ENCODE results near the gene LCORL. TPM values are rescaled to one million over a fixed set of nuclear protein-coding genes. Genes with fewer than 3 reads are reported as not detected.

Gene LCORL
- total and polyA plus RNA-seq, 9 of the 15 experiments (the other 6 are each of a cell fraction or from before 2014, with no cell fraction given), result 3.1 to 24.5 (median 11.1) TPM

- TF ChIP-seq DNMT1 (IDR thresholded peaks at IDR 0.05), result no peak
- TF ChIP-seq ZKSCAN1 (IDR thresholded peaks at IDR 0.05; ENCODE audit: low read depth, low read length), result no peak; the same call in 1 of the 2 replicates
- TF ChIP-seq GATAD2A (IDR thresholded peaks at IDR 0.05), result no peak
- TF ChIP-seq TBP (optimal IDR thresholded peaks at IDR 0.05; ENCODE audit: low read depth, low read length), result peak; percentile 95
- TF ChIP-seq, protein P1, sequence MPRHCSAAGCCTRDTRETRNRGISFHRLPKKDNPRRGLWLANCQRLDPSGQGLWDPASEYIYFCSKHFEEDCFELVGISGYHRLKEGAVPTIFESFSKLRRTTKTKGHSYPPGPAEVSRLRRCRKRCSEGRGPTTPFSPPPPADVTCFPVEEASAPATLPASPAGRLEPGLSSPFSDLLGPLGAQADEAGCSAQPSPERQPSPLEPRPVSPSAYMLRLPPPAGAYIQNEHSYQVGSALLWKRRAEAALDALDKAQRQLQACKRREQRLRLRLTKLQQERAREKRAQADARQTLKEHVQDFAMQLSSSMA (CRISPR knock-in tag; IDR thresholded peaks at IDR 0.05), result no peak
- TF ChIP-seq IFI16 (CRISPR knock-in tag; IDR thresholded peaks at IDR 0.05), result no peak
- TF ChIP-seq THRB (CRISPR knock-in tag; conservative IDR thresholded peaks at IDR 0.05), result no peak
- no peak for TF ChIP-seq HDGF (IDR thresholded peaks at IDR 0.05)
- TF ChIP-seq, protein P2, sequence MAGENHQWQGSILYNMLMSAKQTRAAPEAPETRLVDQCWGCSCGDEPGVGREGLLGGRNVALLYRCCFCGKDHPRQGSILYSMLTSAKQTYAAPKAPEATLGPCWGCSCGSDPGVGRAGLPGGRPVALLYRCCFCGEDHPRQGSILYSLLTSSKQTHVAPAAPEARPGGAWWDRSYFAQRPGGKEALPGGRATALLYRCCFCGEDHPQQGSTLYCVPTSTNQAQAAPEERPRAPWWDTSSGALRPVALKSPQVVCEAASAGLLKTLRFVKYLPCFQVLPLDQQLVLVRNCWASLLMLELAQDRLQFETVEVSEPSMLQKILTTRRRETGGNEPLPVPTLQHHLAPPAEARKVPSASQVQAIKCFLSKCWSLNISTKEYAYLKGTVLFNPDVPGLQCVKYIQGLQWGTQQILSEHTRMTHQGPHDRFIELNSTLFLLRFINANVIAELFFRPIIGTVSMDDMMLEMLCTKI (IDR thresholded peaks at IDR 0.05; ENCODE audit: partially characterized antibody), result no peak
- TF ChIP-seq ETV1 (tag; conservative IDR thresholded peaks at IDR 0.05; ENCODE audit: low read depth), result peak; percentile 84
- no peak for TF ChIP-seq WHSC1 (IDR thresholded peaks at IDR 0.05; ENCODE audit: low read length)
- no peak for TF ChIP-seq CBX2 (IDR thresholded peaks at IDR 0.05; ENCODE audit: insufficient read depth, low read length, poor library complexity, severe bottlenecking)
- no peak for TF ChIP-seq ZNF23 (CRISPR knock-in tag; IDR thresholded peaks at IDR 0.05)
- no peak for TF ChIP-seq ZKSCAN3 (CRISPR knock-in tag; IDR thresholded peaks at IDR 0.05)
- no peak for TF ChIP-seq ZNF778 (CRISPR knock-in tag; IDR thresholded peaks at IDR 0.05)
- TF ChIP-seq, protein P3, sequence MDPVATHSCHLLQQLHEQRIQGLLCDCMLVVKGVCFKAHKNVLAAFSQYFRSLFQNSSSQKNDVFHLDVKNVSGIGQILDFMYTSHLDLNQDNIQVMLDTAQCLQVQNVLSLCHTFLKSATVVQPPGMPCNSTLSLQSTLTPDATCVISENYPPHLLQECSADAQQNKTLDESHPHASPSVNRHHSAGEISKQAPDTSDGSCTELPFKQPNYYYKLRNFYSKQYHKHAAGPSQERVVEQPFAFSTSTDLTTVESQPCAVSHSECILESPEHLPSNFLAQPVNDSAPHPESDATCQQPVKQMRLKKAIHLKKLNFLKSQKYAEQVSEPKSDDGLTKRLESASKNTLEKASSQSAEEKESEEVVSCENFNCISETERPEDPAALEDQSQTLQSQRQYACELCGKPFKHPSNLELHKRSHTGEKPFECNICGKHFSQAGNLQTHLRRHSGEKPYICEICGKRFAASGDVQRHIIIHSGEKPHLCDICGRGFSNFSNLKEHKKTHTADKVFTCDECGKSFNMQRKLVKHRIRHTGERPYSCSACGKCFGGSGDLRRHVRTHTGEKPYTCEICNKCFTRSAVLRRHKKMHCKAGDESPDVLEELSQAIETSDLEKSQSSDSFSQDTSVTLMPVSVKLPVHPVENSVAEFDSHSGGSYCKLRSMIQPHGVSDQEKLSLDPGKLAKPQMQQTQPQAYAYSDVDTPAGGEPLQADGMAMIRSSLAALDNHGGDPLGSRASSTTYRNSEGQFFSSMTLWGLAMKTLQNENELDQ (CRISPR knock-in tag; IDR thresholded peaks at IDR 0.05; ENCODE audit: borderline replicate concordance), result peak; percentile 74; the same call in 1 of the 2 replicates
- TF ChIP-seq ZBTB2 (IDR thresholded peaks at IDR 0.05), result no peak
- TF ChIP-seq, protein P4, sequence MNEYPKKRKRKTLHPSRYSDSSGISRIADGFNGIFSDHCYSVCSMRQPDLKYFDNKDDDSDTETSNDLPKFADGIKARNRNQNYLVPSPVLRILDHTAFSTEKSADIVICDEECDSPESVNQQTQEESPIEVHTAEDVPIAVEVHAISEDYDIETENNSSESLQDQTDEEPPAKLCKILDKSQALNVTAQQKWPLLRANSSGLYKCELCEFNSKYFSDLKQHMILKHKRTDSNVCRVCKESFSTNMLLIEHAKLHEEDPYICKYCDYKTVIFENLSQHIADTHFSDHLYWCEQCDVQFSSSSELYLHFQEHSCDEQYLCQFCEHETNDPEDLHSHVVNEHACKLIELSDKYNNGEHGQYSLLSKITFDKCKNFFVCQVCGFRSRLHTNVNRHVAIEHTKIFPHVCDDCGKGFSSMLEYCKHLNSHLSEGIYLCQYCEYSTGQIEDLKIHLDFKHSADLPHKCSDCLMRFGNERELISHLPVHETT (CRISPR knock-in tag; conservative IDR thresholded peaks at IDR 0.05 in 1 of 2, IDR thresholded peaks at IDR 0.05 in 1 of 2), result 0 out of 4 replicates have a peak, but pooled peaks of 1 of the 2 experiments have one; percentile 10
- 0 out of 3 replicates have a peak, but pooled peaks of 1 of the 2 experiments have one; percentile 81 for TF ChIP-seq CBX3 (IDR thresholded peaks at IDR 0.05; ENCODE audit: borderline replicate concordance in 1 of 2, low read length in 2 of 2)
Measured at GRCh38 chr4:17810260-17811077, 211.1 kb downstream of the LCORL start, which contains the start of the genes DCAF16 and NCAPG (continued).

Measured in K562 (cell line).